ENCODE data around the gene COPRS. TPM values are rescaled to one million over a fixed set of nuclear protein-coding genes. Genes with fewer than 3 reads are reported as not detected.

Gene COPRS
- total and polyA plus RNA-seq, 2 of the 13 experiments (the other 11 are each of a cell fraction or from before 2014, with no cell fraction given): 22.7 to 93.8 TPM

DNA sequence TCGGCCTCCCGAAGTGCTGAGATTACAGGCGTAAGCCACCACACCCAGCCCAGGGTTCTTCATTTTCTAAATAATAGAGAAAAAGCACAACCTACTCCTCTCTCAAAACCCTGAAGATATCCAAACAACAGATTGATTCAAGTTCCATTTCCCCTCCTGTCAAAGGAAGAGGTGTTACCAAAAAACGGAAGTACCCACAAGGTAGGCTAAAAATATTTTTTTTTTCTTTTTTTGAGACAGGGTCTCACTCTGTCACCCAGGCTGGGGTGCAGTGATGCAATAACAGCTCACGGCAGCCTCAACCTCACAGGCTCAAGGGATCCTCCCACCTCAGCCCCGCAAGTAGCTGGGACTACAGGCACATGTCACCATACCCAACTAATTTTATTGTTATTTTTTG is 23.5 kb upstream of the COPRS start (continued):
- TF ChIP-seq, protein P1, sequence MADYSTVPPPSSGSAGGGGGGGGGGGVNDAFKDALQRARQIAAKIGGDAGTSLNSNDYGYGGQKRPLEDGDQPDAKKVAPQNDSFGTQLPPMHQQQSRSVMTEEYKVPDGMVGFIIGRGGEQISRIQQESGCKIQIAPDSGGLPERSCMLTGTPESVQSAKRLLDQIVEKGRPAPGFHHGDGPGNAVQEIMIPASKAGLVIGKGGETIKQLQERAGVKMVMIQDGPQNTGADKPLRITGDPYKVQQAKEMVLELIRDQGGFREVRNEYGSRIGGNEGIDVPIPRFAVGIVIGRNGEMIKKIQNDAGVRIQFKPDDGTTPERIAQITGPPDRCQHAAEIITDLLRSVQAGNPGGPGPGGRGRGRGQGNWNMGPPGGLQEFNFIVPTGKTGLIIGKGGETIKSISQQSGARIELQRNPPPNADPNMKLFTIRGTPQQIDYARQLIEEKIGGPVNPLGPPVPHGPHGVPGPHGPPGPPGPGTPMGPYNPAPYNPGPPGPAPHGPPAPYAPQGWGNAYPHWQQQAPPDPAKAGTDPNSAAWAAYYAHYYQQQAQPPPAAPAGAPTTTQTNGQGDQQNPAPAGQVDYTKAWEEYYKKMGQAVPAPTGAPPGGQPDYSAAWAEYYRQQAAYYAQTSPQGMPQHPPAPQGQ (CRISPR knock-in tag; IDR thresholded peaks at IDR 0.05; ENCODE audit: borderline replicate concordance): no peak
- TF ChIP-seq ZNF710 (CRISPR knock-in tag; IDR thresholded peaks at IDR 0.05; ENCODE audit: borderline replicate concordance) (no peak), CEBPG (CRISPR knock-in tag; IDR thresholded peaks at IDR 0.05) (no peak)

- Histone ChIP-seq H3K4me2 (ENCODE audit: low read depth, low read length) (no peak overlapping the region), H3K9me3 (ENCODE audit: low read length) (no peaks in the 10 kb centered on the region), H3K79me2 (ENCODE audit: insufficient read depth, low read length) (no peaks in the 10 kb centered on the region), H2AFZ (ENCODE audit: low read length) (no peak overlapping the region), H3K27ac (ENCODE audit: extremely low read length, insufficient read depth, low read length) (no peak overlapping the region), H3K9ac (ENCODE audit: insufficient read depth, low read depth, low read length) (no peak overlapping the region), H3K36me3 (replicated peaks in 1 of 2; ENCODE audit: control insufficient read depth in 1 of 2, insufficient read depth in 2 of 2, low read length in 2 of 2) (peaks cover 16 to 75% of the 10 kb centered on the region in 2 experiments), H4K20me1 (ENCODE audit: insufficient read depth, low read length) (no peaks in the 10 kb centered on the region), H3K4me3 (replicated peaks in 1 of 3; ENCODE audit: insufficient read depth in 1 of 3, low read depth in 2 of 3, low read length in 3 of 3) (no peak overlapping the region), H3K27me3 (ENCODE audit: control insufficient read depth in 1 of 2, insufficient read depth in 2 of 2, low read length in 2 of 2) (no peaks in the 10 kb centered on the region), H3K4me1 (ENCODE audit: insufficient read depth, low read length) (no peaks in the 10 kb centered on the region)
- intact Hi-C loops (cut with micrococcal nuclease; ENCODE audit: unreplicated experiment): no loop called here
- in situ Hi-C loops (cut with HindIII; ENCODE audit: extremely low pct_ligation_motif_present, low pct_unique_long_range_greater_than_20kb): no loop called here
- ChIA-PET CTCF (ENCODE audit: low intra/inter-chr PET ratio, low total read pairs) (no interaction called here), POLR2A (no interaction called here)
- 98% methylated on average over 8 of the region's 8 CpGs for WGBS (ENCODE audit: low lambda C conversion rate)
- DNase-seq (ENCODE audit: low spot score) (no peak), ATAC-seq (no peak), FAIRE-seq (no peak)
- TF ChIP-seq HNRNPLL (IDR thresholded peaks at IDR 0.05; ENCODE audit: low read depth, low read length, poor library complexity, severe bottlenecking) (no peak), MEIS2 (CRISPR knock-in tag; IDR thresholded peaks at IDR 0.05) (no peak), ZNF143 (CRISPR knock-in tag; IDR thresholded peaks at IDR 0.05) (no peak), NFE2L1 (CRISPR knock-in tag; IDR thresholded peaks at IDR 0.05; ENCODE audit: borderline replicate concordance) (no peak), ZNF225 (CRISPR knock-in tag; IDR thresholded peaks at IDR 0.05) (no peak), NFIB (CRISPR knock-in tag; IDR thresholded peaks at IDR 0.05; ENCODE audit: borderline replicate concordance) (no peak), ZNF775 (CRISPR knock-in tag; IDR thresholded peaks at IDR 0.05; ENCODE audit: borderline replicate concordance) (no peak), ZMAT3 (CRISPR knock-in tag; conservative IDR thresholded peaks at IDR 0.05) (no peak)
- BruUV-seq (replicated peaks): no TSS peak
Observed at GRCh38 chr17:31880311-31880710, 21.3 kb upstream of the COPRS start.

All from HepG2 (cell line).